ENCODE measurements around the gene KMT2A.

The KMT2A gene

DNA sequence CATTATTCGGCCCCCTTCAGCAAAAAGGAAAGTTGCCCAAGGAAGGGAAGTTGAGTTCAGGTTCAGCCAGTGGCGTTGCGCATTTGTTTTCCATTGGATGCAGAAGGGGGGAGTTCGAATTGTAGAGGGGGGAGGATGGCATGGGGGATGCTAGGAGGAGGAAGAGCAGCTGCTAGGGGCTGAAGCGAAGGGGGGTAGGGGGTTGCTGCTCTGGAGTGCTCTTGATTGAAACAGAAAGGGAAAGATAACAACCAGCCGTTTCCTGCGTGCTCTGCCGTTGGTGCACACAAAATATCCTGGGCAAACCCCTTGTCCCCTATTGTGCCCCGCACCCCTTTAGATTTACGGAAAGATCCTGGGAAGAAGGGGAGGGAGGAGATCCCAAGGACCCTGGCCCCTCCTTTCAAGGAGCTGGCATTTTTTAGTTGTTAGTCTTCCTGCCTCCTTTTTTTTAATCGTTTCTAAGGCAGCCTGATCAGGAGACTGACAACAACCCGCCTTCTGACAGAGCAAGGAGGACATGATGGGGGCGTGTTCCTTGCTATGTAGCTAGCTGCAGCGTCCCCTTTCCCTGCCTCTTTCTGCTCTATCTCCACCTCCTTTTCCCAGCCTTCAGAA lies 2.1 kb downstream of the KMT2A start:
- ChIA-PET CTCF (interaction anchor here (1.0 kb wide), 1 partner anchor 10 kb away, joined by 6 read pairs; no protein-coding TSS in a partner anchor), POLR2A (interaction anchor here (0.8 kb wide), 1 partner anchor 10 kb away, joined by 3 read pairs; no protein-coding TSS in a partner anchor)
- peak overlapping the region; percentile 80 for H3K4me3 ChIP-seq (ENCODE audit: low read depth, low read length)
- TF ChIP-seq, protein P1, sequence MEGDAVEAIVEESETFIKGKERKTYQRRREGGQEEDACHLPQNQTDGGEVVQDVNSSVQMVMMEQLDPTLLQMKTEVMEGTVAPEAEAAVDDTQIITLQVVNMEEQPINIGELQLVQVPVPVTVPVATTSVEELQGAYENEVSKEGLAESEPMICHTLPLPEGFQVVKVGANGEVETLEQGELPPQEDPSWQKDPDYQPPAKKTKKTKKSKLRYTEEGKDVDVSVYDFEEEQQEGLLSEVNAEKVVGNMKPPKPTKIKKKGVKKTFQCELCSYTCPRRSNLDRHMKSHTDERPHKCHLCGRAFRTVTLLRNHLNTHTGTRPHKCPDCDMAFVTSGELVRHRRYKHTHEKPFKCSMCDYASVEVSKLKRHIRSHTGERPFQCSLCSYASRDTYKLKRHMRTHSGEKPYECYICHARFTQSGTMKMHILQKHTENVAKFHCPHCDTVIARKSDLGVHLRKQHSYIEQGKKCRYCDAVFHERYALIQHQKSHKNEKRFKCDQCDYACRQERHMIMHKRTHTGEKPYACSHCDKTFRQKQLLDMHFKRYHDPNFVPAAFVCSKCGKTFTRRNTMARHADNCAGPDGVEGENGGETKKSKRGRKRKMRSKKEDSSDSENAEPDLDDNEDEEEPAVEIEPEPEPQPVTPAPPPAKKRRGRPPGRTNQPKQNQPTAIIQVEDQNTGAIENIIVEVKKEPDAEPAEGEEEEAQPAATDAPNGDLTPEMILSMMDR (IDR thresholded peaks at IDR 0.05; ENCODE audit: insufficient read depth, low read length, missing control alignments), result no peak
- peak; percentile 42 for DNase-seq (ENCODE audit: low read depth, low spot score)

DNA sequence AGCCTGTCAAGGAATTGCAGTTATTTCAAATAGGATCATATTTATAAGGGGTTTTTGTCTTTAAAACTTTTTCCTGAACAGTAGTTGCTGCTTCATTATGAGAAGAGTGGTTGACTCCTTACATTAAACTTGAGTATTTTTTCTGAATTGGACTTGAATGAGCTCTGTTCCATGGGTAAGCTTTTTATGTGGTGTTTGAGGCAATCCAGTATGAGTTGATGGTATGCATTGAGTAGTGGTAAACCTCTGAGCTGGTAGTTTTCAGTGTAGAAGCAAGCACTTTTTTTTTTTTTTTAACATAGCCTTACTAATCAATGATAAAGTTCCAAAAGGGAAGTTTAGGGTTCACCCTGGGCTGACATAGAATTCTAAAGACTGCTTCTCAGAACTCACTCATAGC lies 3.4 kb downstream of the KMT2A start:
- POLR2A ChIA-PET, result interaction anchor here (0.6 kb wide), 1 partner anchor 47 kb away, joined by 5 read pairs; no protein-coding TSS in a partner anchor
- no peak overlapping the region for H3K4me3 ChIP-seq (ENCODE audit: low read depth, low read length)
- CTCF ChIA-PET, result interaction anchor here (0.6 to 0.8 kb wide), 2 partner anchors 8 to 41 kb away, joined by 3 to 4 read pairs; no protein-coding TSS in a partner anchor

DNA sequence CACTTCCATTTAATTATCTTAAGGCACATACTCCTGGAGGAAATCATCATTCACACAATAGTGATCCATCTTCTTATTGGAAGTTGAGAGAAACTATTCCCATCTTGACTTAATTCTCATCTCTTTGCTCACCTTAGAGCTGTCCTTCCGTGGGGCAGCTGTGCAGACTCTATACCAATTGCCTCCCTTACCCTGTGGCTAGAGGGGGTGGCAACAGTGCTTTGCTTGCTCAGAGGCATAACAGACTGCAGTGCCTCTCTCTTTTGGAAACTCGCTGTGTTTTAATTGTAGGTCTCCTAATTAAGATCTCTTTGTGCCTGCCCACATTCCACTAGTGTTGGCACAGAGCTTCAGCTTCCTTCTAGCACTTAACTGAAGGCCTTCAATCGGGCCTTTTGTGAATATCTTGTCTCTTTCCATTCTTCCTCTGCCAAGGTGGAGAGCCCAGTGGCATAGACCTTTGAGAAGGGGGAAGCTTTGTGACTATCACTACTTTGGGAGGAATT lies 5.5 kb downstream of the KMT2A start:
- ChIA-PET CTCF (interaction anchor here (2.2 kb wide), 1 partner anchor 47 kb away, joined by 8 read pairs; no protein-coding TSS in a partner anchor), POLR2A (no interaction called here)

More for the DNA sequence above, 3.4 kb downstream of the KMT2A start:
- TF ChIP-seq, protein P1 (IDR thresholded peaks at IDR 0.05; ENCODE audit: insufficient read depth, low read length, missing control alignments), result no peak
- no peak for DNase-seq (ENCODE audit: low read depth, low spot score)

DNA sequence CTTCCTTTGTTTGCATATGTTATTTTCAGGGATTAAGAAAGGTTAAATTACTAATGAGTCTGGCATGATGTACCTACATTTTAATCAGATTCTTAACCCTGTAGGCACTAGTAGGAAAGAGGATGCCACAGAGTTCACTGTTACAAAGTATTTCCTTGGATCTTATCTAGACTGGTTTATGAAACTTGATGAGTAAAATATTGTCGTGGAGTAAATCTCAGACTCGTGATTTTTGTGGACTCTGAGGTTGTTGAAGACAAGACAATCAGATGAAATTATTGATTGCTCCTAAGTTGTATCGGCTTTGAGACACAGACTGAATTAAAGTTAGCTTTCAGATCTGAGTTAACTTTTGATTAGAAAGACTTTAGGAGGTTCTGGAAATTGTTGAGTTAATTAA lies 6.0 kb downstream of the KMT2A start:
- CTCF ChIA-PET, result interaction anchor here (2.2 kb wide), 1 partner anchor 46 kb away, joined by 8 read pairs; no protein-coding TSS in a partner anchor
- DNase-seq (ENCODE audit: low read depth, low spot score), result no peak
- TF ChIP-seq, protein P1 (IDR thresholded peaks at IDR 0.05; ENCODE audit: insufficient read depth, low read length, missing control alignments), result no peak
- POLR2A ChIA-PET, result no interaction called here
- H3K4me3 ChIP-seq (ENCODE audit: low read depth, low read length), result no peak overlapping the region

More for the DNA sequence above, 5.5 kb downstream of the KMT2A start:
- H3K4me3 ChIP-seq (ENCODE audit: low read depth, low read length), result no peak overlapping the region
- DNase-seq (ENCODE audit: low read depth, low spot score), result no peak
- TF ChIP-seq, protein P1 (IDR thresholded peaks at IDR 0.05; ENCODE audit: insufficient read depth, low read length, missing control alignments), result no peak

DNA sequence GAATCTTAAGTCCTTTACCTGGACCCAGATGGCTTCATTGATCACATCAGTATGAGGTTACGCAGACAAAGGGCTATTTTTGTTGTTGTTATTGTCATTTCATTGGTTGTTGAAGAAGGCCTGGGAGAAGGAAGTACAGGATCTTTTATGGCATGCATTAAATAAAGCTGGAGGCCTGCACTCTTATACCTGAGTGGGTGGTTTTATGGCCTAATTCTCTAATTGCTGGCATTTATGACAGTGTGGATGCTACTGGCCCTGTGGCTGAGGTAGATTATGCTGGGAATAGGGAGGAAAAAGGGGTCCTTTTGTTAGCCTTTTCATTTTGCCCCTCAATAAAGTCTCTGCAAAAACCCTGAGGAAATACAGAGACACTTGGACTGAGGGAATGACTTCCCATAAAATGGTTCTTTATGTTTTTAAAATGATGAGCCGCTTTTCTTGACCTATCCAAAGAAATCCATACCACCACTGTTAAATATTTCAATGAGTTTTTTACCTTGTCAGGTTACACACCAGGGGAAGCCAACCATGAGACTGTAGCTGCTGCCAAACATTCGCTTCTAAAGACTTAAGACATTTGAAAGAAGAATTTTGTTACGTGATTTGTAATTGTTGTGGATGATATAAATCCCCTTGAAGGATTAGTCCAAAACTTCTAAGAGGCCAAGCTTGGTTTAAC lies 6.8 kb downstream of the KMT2A start:
- H3K4me3 ChIP-seq (ENCODE audit: low read depth, low read length), result no peak overlapping the region
- TF ChIP-seq, protein P1 (IDR thresholded peaks at IDR 0.05; ENCODE audit: insufficient read depth, low read length, missing control alignments), result no peak
- CTCF ChIA-PET, result interaction anchor here (0.8 to 2.2 kb wide), 2 partner anchors 18 to 45 kb away, joined by 3 to 8 read pairs; no protein-coding TSS in a partner anchor
- POLR2A ChIA-PET, result no interaction called here
- no peak for DNase-seq (ENCODE audit: low read depth, low spot score)
